ENCODE measurements around the gene SCAP.

GRCh38 chr3:47404955-47405790, 70.6 kb downstream of the SCAP start:
- TF ChIP-seq CTCF (IDR thresholded peaks at IDR 0.05) (no peak), EP300 (IDR thresholded peaks at IDR 0.05) (no peak), POLR2A (IDR thresholded peaks at IDR 0.05) (no peak), POLR2AphosphoS5 (IDR thresholded peaks at IDR 0.05) (no peak)
